HEK293 (cell line): ENCODE measurements around the gene TMEM185B.
A peak's percentile ranks its signal among the peaks of the same experiment; 100 is the strongest.

ENCODE experiments used
- CTCF ChIA-PET: fragments of 350-600 bp; formaldehyde crosslinking; extraction: SDS; loops from one replicate; lab custom pipeline; 2021; ENCODE audit warnings: antibody characterized with exemption; lab: Yijun Ruan, JAX
- POLR2A ChIA-PET: fragments of 300-600 bp; formaldehyde crosslinking; extraction: SDS; loops from one replicate; lab custom pipeline; 2020; ENCODE audit warnings: antibody characterized with exemption, inconsistent platforms; lab: Yijun Ruan, JAX
- H3K27ac ChIP-seq: fragments of 200-500 bp; sonication (Bioruptor generic); 2 replicates; pipeline ENCODE4 v1.5.1; 2014; ENCODE audit warnings: low read depth, low read length, control low read depth, inconsistent platforms; ENCODE audit errors: extremely low read depth
- H3K36me3 ChIP-seq, 2 experiments: fragments of 200-500 bp in 1 of 2; sonication (Bioruptor generic) in 1 of 2; 1 replicate in 1 of 2; 2 replicates in 1 of 2; pipeline ENCODE4 v1.5.1; 2014 to 2017; ENCODE audit warnings: inconsistent platforms in 2 of 2, low read length in 2 of 2; ENCODE audit not compliant: control insufficient read depth in 2 of 2, insufficient read depth in 1 of 2
- H3K4me1 ChIP-seq: fragments of 200-500 bp; sonication (Bioruptor generic); 2 replicates; pipeline ENCODE4 v1.5.1; 2014; ENCODE audit warnings: mild to moderate bottlenecking, low read length, inconsistent platforms; ENCODE audit not compliant: control insufficient read depth, insufficient read depth
- H3K4me3 ChIP-seq: 2 replicates; pipeline ENCODE4 v1.5.1; 2011; ENCODE audit warnings: low read depth, mild to moderate bottlenecking, control low read depth, low read length, moderate library complexity
- H3K9me3 ChIP-seq: fragments of 200-500 bp; sonication (Bioruptor generic); 2 replicates; pipeline ENCODE4 v1.5.1; 2014; ENCODE audit warnings: low read depth, low read length, inconsistent platforms; ENCODE audit not compliant: control insufficient read depth, insufficient read depth
- BCL11A ChIP-seq: fragments of 450-650 bp; formaldehyde crosslinking; IDR thresholded peaks from 2 replicates; pipeline ENCODE4 v1.5.1; 2016; ENCODE audit warnings: low read depth, missing biosample characterization, missing genetic modification characterization
- FEZF1 ChIP-seq: fragments of 450-650 bp; formaldehyde crosslinking; IDR thresholded peaks from 2 replicates; pipeline ENCODE4 v1.5.1; 2016; ENCODE audit warnings: missing biosample characterization, missing genetic modification characterization
- GFI1B ChIP-seq: fragments of 450-650 bp; formaldehyde crosslinking; IDR thresholded peaks from 2 replicates; pipeline ENCODE4 v1.5.1; 2016; ENCODE audit warnings: missing biosample characterization, missing genetic modification characterization
- GLI2 ChIP-seq: fragments of 450-650 bp; formaldehyde crosslinking; IDR thresholded peaks from 2 replicates; pipeline ENCODE4; 2017; ENCODE audit warnings: missing biosample characterization, missing genetic modification characterization, low read depth, borderline replicate concordance
- GLIS1 ChIP-seq: fragments of 450-650 bp; formaldehyde crosslinking; IDR thresholded peaks from 2 replicates; pipeline ENCODE4 v1.5.1; 2016; ENCODE audit warnings: missing biosample characterization, missing genetic modification characterization
- MEIS1 ChIP-seq: sonication (generic); formaldehyde crosslinking; IDR thresholded peaks from 2 replicates; pipeline ENCODE4 v1.8.1; 2022; ENCODE audit warnings: missing genetic modification reagents, mild to moderate bottlenecking, borderline replicate concordance
- REPIN1 ChIP-seq: fragments of 450-650 bp; formaldehyde crosslinking; IDR thresholded peaks from 2 replicates; pipeline ENCODE4 v1.5.1; 2017; ENCODE audit warnings: missing biosample characterization, missing genetic modification characterization, low read depth
- YY1 ChIP-seq: fragments of 450-650 bp; formaldehyde crosslinking; IDR thresholded peaks from 2 replicates; pipeline ENCODE4 v1.5.1; 2018; ENCODE audit warnings: missing biosample characterization, missing genetic modification characterization
- ZFP41 ChIP-seq: fragments of 450-650 bp; formaldehyde crosslinking; IDR thresholded peaks from 2 replicates; pipeline ENCODE4 v1.5.1; 2016; ENCODE audit warnings: missing biosample characterization, missing genetic modification characterization, borderline replicate concordance
- ZIC2 ChIP-seq: fragments of 450-650 bp; formaldehyde crosslinking; IDR thresholded peaks from 2 replicates; pipeline ENCODE4 v1.5.1; 2016; ENCODE audit warnings: missing biosample characterization, missing genetic modification characterization
- ZNF114 ChIP-seq: fragments of 450-650 bp; formaldehyde crosslinking; IDR thresholded peaks from 2 replicates; pipeline ENCODE4 v1.5.0; 2017; ENCODE audit warnings: missing biosample characterization, missing genetic modification characterization
- ZNF133 ChIP-seq: fragments of 450-650 bp; formaldehyde crosslinking; IDR thresholded peaks from 2 replicates; pipeline ENCODE4 v1.5.1; 2016; ENCODE audit warnings: missing biosample characterization, missing genetic modification characterization
- ZNF157 ChIP-seq: fragments of 450-650 bp; formaldehyde crosslinking; IDR thresholded peaks from 2 replicates; pipeline ENCODE4 v1.5.1; 2016; ENCODE audit warnings: missing biosample characterization, missing genetic modification characterization
- ZNF184 ChIP-seq: fragments of 450-650 bp; IDR thresholded peaks from 2 replicates; pipeline ENCODE4 v1.5.1; 2018; ENCODE audit warnings: missing biosample characterization, mild to moderate bottlenecking, missing genetic modification characterization
- ZNF211 ChIP-seq: fragments of 450-650 bp; formaldehyde crosslinking; IDR thresholded peaks from 2 replicates; pipeline ENCODE4 v1.5.1; 2016; ENCODE audit warnings: low read depth, missing biosample characterization, missing genetic modification characterization
- ZNF223 ChIP-seq: fragments of 450-650 bp; formaldehyde crosslinking; IDR thresholded peaks from 2 replicates; pipeline ENCODE4 v1.5.1; 2016; ENCODE audit warnings: missing biosample characterization, missing genetic modification characterization
- ZNF324 ChIP-seq: fragments of 450-650 bp; formaldehyde crosslinking; IDR thresholded peaks from 2 replicates; pipeline ENCODE4 v1.5.1; 2016; ENCODE audit warnings: missing biosample characterization, missing genetic modification characterization
- ZNF350 ChIP-seq: fragments of 450-650 bp; formaldehyde crosslinking; IDR thresholded peaks from 2 replicates; pipeline ENCODE4 v1.5.0; 2017; ENCODE audit warnings: missing biosample characterization, mild to moderate bottlenecking, missing genetic modification characterization
- ZNF426 ChIP-seq: fragments of 450-650 bp; formaldehyde crosslinking; IDR thresholded peaks from 2 replicates; pipeline ENCODE4 v1.5.1; 2017; ENCODE audit warnings: missing biosample characterization, missing genetic modification characterization, mild to moderate bottlenecking, inconsistent platforms, moderate library complexity
- ZNF514 ChIP-seq: fragments of 450-650 bp; formaldehyde crosslinking; IDR thresholded peaks from 2 replicates; pipeline ENCODE4 v1.5.1; 2016; ENCODE audit warnings: missing biosample characterization, missing genetic modification characterization
- ZNF548 ChIP-seq: fragments of 450-650 bp; formaldehyde crosslinking; IDR thresholded peaks from 2 replicates; pipeline ENCODE4 v1.5.1; 2016; ENCODE audit warnings: missing biosample characterization, missing genetic modification characterization
- ZNF561 ChIP-seq: fragments of 450-650 bp; IDR thresholded peaks from 2 replicates; pipeline ENCODE4 v1.5.1; 2018; ENCODE audit warnings: missing biosample characterization, missing genetic modification characterization, borderline replicate concordance
- ZNF670 ChIP-seq: fragments of 450-650 bp; formaldehyde crosslinking; IDR thresholded peaks from 2 replicates; pipeline ENCODE4 v1.5.1; 2016; ENCODE audit warnings: missing biosample characterization, missing genetic modification characterization, low read depth
- ZNF707 ChIP-seq: fragments of 450-650 bp; formaldehyde crosslinking; IDR thresholded peaks from 2 replicates; pipeline ENCODE4 v1.5.1; 2016; ENCODE audit warnings: missing biosample characterization, missing genetic modification characterization
- ZNF768 ChIP-seq: fragments of 450-650 bp; formaldehyde crosslinking; IDR thresholded peaks from 2 replicates; pipeline ENCODE4 v1.5.1; 2018; ENCODE audit warnings: missing biosample characterization, mild to moderate bottlenecking, missing genetic modification characterization
- ZNF791 ChIP-seq: fragments of 450-650 bp; formaldehyde crosslinking; IDR thresholded peaks from 2 replicates; pipeline ENCODE4 v1.5.1; 2016; ENCODE audit warnings: missing biosample characterization, missing genetic modification characterization
- TF ChIP-seq, protein P1 (sequence below): fragments of 450-650 bp; formaldehyde crosslinking; IDR thresholded peaks from 2 replicates; pipeline ENCODE4 v1.5.1; 2017; ENCODE audit warnings: missing biosample characterization, missing genetic modification characterization
- TF ChIP-seq, protein P2 (sequence below): fragments of 450-650 bp; formaldehyde crosslinking; IDR thresholded peaks from 2 replicates; pipeline ENCODE4 v1.5.1; 2016; ENCODE audit warnings: missing biosample characterization, missing genetic modification characterization

The TMEM185B gene

DNA sequence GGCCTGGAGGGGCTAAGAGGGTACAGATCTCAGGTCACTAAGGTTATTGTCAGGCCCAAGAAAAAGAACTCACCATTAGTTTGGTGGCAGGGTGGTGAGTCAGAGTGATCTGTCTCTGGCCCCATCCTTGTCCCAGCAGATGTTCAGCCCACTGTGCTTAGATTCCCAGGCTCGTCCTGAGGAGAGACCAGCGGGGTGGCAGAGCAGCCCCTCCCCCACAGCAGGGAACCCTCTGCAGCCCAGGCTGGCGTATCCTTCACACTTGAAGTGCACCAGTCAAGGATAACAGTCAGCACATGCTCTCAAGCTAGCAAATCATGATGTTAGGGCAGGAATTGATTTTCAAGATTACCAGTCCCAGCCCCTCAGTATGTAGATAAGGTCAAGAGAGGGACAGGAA lies 43.1 kb downstream of the TMEM185B start:
- TF ChIP-seq GLIS1 (tag by site-specific recombination): no peak
- no peak for TF ChIP-seq ZNF211 (tag by site-specific recombination)
- peak; percentile 42 for TF ChIP-seq ZIC2 (tag by site-specific recombination)
- no peak for TF ChIP-seq YY1 (tag by site-specific recombination)
- peaks cover 0 to 17% of the 10 kb centered on the region in 2 experiments; a peak in 1 of 3 replicates for H3K36me3 ChIP-seq
- H3K4me1 ChIP-seq: no peaks in the 10 kb centered on the region
- no peaks in the 10 kb centered on the region for H3K9me3 ChIP-seq
- POLR2A ChIA-PET: no interaction called here
- H3K4me3 ChIP-seq: no peak overlapping the region
- H3K27ac ChIP-seq: no peak overlapping the region
- CTCF ChIA-PET: interaction anchor here (1.0 kb wide), 1 partner anchor 70 kb away, joined by 5 read pairs; no protein-coding TSS in a partner anchor

DNA sequence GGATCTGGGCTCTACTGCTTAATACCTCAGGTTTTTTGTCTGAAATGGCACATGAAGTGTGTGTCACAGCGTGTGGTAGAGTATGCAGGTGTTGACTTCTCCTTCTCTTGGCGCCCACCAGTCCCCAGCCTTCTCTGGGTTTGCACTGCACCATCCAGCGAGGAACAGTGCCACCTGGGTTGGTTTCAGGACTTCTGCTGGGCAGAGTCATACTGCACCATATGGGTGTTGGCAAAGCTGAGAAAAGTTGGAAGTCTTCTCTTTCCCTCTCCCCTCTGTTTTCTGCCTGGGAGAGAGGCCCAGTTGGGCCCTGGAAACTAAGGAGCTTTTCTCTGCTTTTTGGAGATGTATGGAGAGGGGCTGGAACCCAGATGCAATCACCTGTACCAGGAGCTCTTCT lies 43.8 kb downstream of the TMEM185B start:
- ChIA-PET POLR2A (no interaction called here), CTCF (no interaction called here)
- TF ChIP-seq ZNF514 (tag by site-specific recombination) (no peak), ZNF707 (tag by site-specific recombination) (no peak), ZNF791 (no peak), BCL11A (tag by site-specific recombination) (no peak), ZNF768 (tag by site-specific recombination) (no peak)
- TF ChIP-seq, protein P1, sequence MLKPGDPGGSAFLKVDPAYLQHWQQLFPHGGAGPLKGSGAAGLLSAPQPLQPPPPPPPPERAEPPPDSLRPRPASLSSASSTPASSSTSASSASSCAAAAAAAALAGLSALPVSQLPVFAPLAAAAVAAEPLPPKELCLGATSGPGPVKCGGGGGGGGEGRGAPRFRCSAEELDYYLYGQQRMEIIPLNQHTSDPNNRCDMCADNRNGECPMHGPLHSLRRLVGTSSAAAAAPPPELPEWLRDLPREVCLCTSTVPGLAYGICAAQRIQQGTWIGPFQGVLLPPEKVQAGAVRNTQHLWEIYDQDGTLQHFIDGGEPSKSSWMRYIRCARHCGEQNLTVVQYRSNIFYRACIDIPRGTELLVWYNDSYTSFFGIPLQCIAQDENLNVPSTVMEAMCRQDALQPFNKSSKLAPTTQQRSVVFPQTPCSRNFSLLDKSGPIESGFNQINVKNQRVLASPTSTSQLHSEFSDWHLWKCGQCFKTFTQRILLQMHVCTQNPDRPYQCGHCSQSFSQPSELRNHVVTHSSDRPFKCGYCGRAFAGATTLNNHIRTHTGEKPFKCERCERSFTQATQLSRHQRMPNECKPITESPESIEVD (tag by site-specific recombination): no peak
- TF ChIP-seq, all 188 proteins: peak for 0
- Histone ChIP-seq H3K36me3 (peaks cover 0 to 17% of the 10 kb centered on the region in 2 experiments; a peak in 1 of 3 replicates), H3K9me3 (no peaks in the 10 kb centered on the region), H3K27ac (no peak overlapping the region), H3K4me3 (no peak overlapping the region), H3K4me1 (no peaks in the 10 kb centered on the region)

DNA sequence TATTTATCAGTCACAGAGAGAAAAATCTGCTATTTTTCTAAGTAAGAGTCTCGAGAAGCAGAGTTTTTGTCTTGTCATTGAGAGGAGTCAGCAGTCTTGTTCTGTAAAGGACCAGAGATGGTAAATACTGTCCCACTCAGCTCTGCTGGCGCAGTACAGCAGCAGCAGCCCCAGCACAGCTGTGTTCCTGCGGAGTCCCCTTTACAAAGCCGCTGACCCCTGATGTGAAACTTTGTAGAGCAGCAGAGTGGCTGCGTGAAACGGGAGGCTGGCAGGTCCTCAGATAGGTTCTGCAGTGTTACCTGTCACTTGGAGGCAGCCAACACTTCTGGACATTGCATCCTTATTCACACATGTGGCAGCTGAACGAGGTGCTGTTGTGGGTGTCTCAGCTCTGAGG lies 45.2 kb downstream of the TMEM185B start:
- Histone ChIP-seq H3K9me3 (no peaks in the 10 kb centered on the region), H3K27ac (no peak overlapping the region), H3K4me3 (no peak overlapping the region), H3K4me1 (no peaks in the 10 kb centered on the region), H3K36me3 (peaks cover 0 to 17% of the 10 kb centered on the region in 2 experiments; a peak in 1 of 3 replicates)
- ChIA-PET POLR2A (no interaction called here), CTCF (interaction anchor here (1.8 kb wide), 1 partner anchor 9 kb away, joined by 3 read pairs; no protein-coding TSS in a partner anchor)
- TF ChIP-seq GLI2 (tag by site-specific recombination) (no peak), ZNF670 (tag by site-specific recombination) (no peak), ZFP41 (no peak), ZNF548 (tag by site-specific recombination) (no peak), ZNF133 (tag by site-specific recombination) (no peak), ZNF707 (tag by site-specific recombination) (no peak), ZNF223 (tag by site-specific recombination) (no peak), GFI1B (tag by site-specific recombination) (no peak), ZNF114 (tag by site-specific recombination) (no peak), REPIN1 (tag by site-specific recombination) (no peak), ZNF426 (tag by site-specific recombination) (no peak), FEZF1 (tag by site-specific recombination) (no peak), ZNF324 (tag by site-specific recombination) (no peak), ZNF350 (no peak), ZNF157 (tag by site-specific recombination) (no peak), ZNF561 (no peak), MEIS1 (no peak), ZNF184 (no peak)
- TF ChIP-seq, protein P2, sequence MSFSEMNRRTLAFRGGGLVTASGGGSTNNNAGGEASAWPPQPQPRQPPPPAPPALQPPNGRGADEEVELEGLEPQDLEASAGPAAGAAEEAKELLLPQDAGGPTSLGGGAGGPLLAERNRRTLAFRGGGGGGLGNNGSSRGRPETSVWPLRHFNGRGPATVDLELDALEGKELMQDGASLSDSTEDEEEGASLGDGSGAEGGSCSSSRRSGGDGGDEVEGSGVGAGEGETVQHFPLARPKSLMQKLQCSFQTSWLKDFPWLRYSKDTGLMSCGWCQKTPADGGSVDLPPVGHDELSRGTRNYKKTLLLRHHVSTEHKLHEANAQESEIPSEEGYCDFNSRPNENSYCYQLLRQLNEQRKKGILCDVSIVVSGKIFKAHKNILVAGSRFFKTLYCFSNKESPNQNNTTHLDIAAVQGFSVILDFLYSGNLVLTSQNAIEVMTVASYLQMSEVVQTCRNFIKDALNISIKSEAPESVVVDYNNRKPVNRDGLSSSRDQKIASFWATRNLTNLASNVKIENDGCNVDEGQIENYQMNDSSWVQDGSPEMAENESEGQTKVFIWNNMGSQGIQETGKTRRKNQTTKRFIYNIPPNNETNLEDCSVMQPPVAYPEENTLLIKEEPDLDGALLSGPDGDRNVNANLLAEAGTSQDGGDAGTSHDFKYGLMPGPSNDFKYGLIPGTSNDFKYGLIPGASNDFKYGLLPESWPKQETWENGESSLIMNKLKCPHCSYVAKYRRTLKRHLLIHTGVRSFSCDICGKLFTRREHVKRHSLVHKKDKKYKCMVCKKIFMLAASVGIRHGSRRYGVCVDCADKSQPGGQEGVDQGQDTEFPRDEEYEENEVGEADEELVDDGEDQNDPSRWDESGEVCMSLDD (tag by site-specific recombination): no peak
